ENCODE results near the gene CDK17. TPM values are rescaled to one million over a fixed set of nuclear protein-coding genes. Genes with fewer than 3 reads are reported as not detected.

Gene CDK17
- total and polyA plus RNA-seq, 8 donors: 32.1 to 67.9 (median 53.2) TPM

GRCh38 chr12:96293093-96293492, 107.1 kb downstream of the CDK17 start:
- H3K9me3 ChIP-seq: no peaks in the 10 kb centered on the region
- H3K27ac ChIP-seq: no peak overlapping the region
- H3K4me1 ChIP-seq: peaks cover 0 to 3% of the 10 kb centered on the region in 2 donors
- H3K36me3 ChIP-seq: peaks cover 0 to 53% of the 10 kb centered on the region in 2 donors
- H3K27me3 ChIP-seq: no peaks in the 10 kb centered on the region
- no peak for DNase-seq
- no peak for TF ChIP-seq CTCF (IDR thresholded peaks at IDR 0.05)
- ATAC-seq: no peak
- intact Hi-C loops (cut with DNase I): no loop called here
- H3K4me3 ChIP-seq: no peak overlapping the region

DNA sequence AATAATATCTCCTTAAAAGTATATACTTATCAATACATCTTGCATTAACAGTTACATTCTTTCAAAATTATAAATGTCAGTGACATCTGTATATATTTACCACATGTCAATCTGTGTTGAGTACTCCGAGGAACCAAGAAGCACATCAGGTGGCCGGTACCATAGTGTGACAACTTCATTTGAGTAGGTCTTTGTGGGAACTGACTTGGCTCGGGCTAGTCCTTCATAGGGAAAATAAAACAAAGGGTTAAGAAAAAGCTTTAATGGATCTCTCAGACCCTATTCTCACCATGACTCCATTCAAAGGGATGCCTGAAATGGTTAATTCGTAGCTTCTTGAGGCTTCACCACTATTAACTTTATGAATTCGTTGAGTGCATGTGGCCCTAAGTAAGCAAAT, 111.2 kb downstream of the CDK17 start:
- no peak for DNase-seq
- no peak overlapping the region for H3K27ac ChIP-seq
- no peaks in the 10 kb centered on the region for H3K27me3 ChIP-seq
- no peak for ATAC-seq
- no peaks in the 10 kb centered on the region for H3K9me3 ChIP-seq
- H3K36me3 ChIP-seq: peaks cover 0 to 72% of the 10 kb centered on the region in 2 donors
- no peaks in the 10 kb centered on the region for H3K4me1 ChIP-seq
- intact Hi-C loops (cut with DNase I): no loop called here
- no peak overlapping the region for H3K4me3 ChIP-seq
- TF ChIP-seq CTCF (IDR thresholded peaks at IDR 0.05): no peak

GRCh38 chr12:96285158-96285557, 115.1 kb downstream of the CDK17 start:
- no peaks in the 10 kb centered on the region for H3K9me3 ChIP-seq
- ATAC-seq (no peak), DNase-seq (no peak)
- H3K4me1 ChIP-seq: no peaks in the 10 kb centered on the region
- H3K27ac ChIP-seq: no peak overlapping the region
- peaks cover 4 to 97% of the 10 kb centered on the region in 2 donors for H3K36me3 ChIP-seq
- intact Hi-C loops (cut with DNase I): no loop called here
- H3K4me3 ChIP-seq: no peak overlapping the region
- TF ChIP-seq CTCF (IDR thresholded peaks at IDR 0.05): no peak
- H3K27me3 ChIP-seq: no peaks in the 10 kb centered on the region

- Histone ChIP-seq H3K27me3 (no peaks in the 10 kb centered on the region), H3K27ac (no peak overlapping the region), H3K4me3 (no peak overlapping the region), H3K36me3 (peaks cover 0 to 54% of the 10 kb centered on the region in 2 donors), H3K4me1 (no peaks in the 10 kb centered on the region), H3K9me3 (no peaks in the 10 kb centered on the region)
- no peak for DNase-seq
- no peak for TF ChIP-seq CTCF (IDR thresholded peaks at IDR 0.05)
- no peak for ATAC-seq
- intact Hi-C loops (cut with DNase I): no loop called here
These were observed 125.9 kb downstream of the CDK17 start for GRCh38 chr12:96274331-96274730.

- Histone ChIP-seq H3K36me3 (peaks cover 0 to 59% of the 10 kb centered on the region in 2 donors), H3K4me3 (no peak overlapping the region), H3K27ac (no peak overlapping the region), H3K4me1 (no peaks in the 10 kb centered on the region), H3K27me3 (no peaks in the 10 kb centered on the region), H3K9me3 (no peaks in the 10 kb centered on the region)
- no peak for TF ChIP-seq CTCF (IDR thresholded peaks at IDR 0.05)
- intact Hi-C loops (cut with DNase I): no loop called here
- ATAC-seq (no peak), DNase-seq (no peak)
These were observed 128.6 kb downstream of the CDK17 start for GRCh38 chr12:96271469-96272199.
